T-cell (primary cell): Measurements from ENCODE around the gene DNAJC18. TPM values are rescaled to one million over a fixed set of nuclear protein-coding genes. Genes with fewer than 3 reads are reported as not detected.
A peak's percentile ranks its signal among the peaks of the same experiment; 100 is the strongest.

Source experiments
- ATAC-seq, 4 experiments: fragments of 200-7000 bp in 3 of 4; fragments of 150-1000 bp in 1 of 4; cut with Tn5 transposase; replicated peaks in 1 of 4; 1 replicate in 3 of 4; 2 replicates in 1 of 4; pipeline ENCODE4 v1.10.0; 2021; ENCODE audit warnings: moderate library complexity in 3 of 4, mild to moderate bottlenecking in 2 of 4, moderate number of reproducible peaks in 1 of 4
- CTCF ChIA-PET, 2 donors: fragments of 300-600 bp; sonication (Branson Sonifier 250); formaldehyde crosslinking; loops; one replicate each; lab custom pipeline; 2022; ENCODE audit warnings: antibody characterized with exemption in 2 of 2; lab: Charles Lee
- POLR2A ChIA-PET, 2 donors: fragments of 300-600 bp; sonication (Branson Sonifier 250); formaldehyde crosslinking; loops; one replicate each; lab custom pipeline; 2022; ENCODE audit warnings: antibody characterized with exemption in 2 of 2; lab: Charles Lee
- DNase-seq, 35 experiments: peaks; one replicate each; pipeline versions ENCODE4 v3.0.0 to v3.0.0-alpha.2; 2013 to 2023
- H3K27ac ChIP-seq: one replicate; pipeline ENCODE4 v1.5.1; 2013; ENCODE audit warnings: low read length
- H3K27me3 ChIP-seq, 2 experiments: replicated peaks in 1 of 2; 1 replicate in 1 of 2; 2 replicates in 1 of 2; pipeline versions ENCODE4 v1.6.1 to v1.7.0; 2013; ENCODE audit warnings: low read length in 1 of 2, mixed read lengths in 1 of 2; ENCODE audit not compliant: control insufficient read depth in 2 of 2, insufficient read depth in 2 of 2; ENCODE audit errors: extremely low read depth in 1 of 2
- H3K36me3 ChIP-seq, 2 donors: 1 replicate in 1 of 2; 2 replicates in 1 of 2; pipeline versions ENCODE4 v1.6.1 to v1.7.0; 2013; ENCODE audit warnings: low read length in 1 of 2; ENCODE audit not compliant: control insufficient read depth in 2 of 2, insufficient read depth in 1 of 2; ENCODE audit errors: extremely low read depth in 1 of 2
- H3K4me1 ChIP-seq, 2 experiments: 1 replicate in 1 of 2; 2 replicates in 1 of 2; pipeline versions ENCODE4 v1.6.1 to v1.7.0; 2013; ENCODE audit warnings: low read length in 2 of 2, mixed read lengths in 1 of 2; ENCODE audit not compliant: insufficient read depth in 2 of 2, control insufficient read depth in 1 of 2; ENCODE audit errors: extremely low read depth in 1 of 2
- H3K4me3 ChIP-seq, 2 donors: 1 replicate in 1 of 2; 2 replicates in 1 of 2; pipeline versions ENCODE4 v1.5.1 to v1.7.0; 2013; ENCODE audit warnings: mild to moderate bottlenecking in 2 of 2, low read length in 1 of 2, moderate library complexity in 1 of 2; ENCODE audit not compliant: control insufficient read depth in 1 of 2; ENCODE audit errors: extremely low read depth in 1 of 2
- H3K9me3 ChIP-seq: 2 replicates; pipeline ENCODE4 v1.7.0; 2013
- H3K27ac Mint-ChIP-seq, 2 donors: one replicate each; pipeline ENCODE4 v1.8.0; 2020 to 2021; ENCODE audit warnings: mild to moderate bottlenecking in 2 of 2, mixed read lengths in 2 of 2
- H3K27me3 Mint-ChIP-seq, 2 donors: one replicate each; pipeline ENCODE4 v1.8.0; 2021 to 2022; ENCODE audit warnings: mixed read lengths in 2 of 2
- H3K36me3 Mint-ChIP-seq: one replicate; pipeline ENCODE4 v1.8.0; 2021; ENCODE audit warnings: mixed read lengths
- H3K4me1 Mint-ChIP-seq, 3 donors: one replicate each; pipeline ENCODE4 v1.8.0; 2020 to 2022; ENCODE audit warnings: mixed read lengths in 3 of 3, mild to moderate bottlenecking in 1 of 3
- H3K4me3 Mint-ChIP-seq, 3 donors: one replicate each; pipeline ENCODE4 v1.8.0; 2020 to 2022; ENCODE audit warnings: mild to moderate bottlenecking in 3 of 3, mixed read lengths in 3 of 3, moderate library complexity in 3 of 3
- H3K9me3 Mint-ChIP-seq, 3 donors: one replicate each; pipeline ENCODE4 v1.8.0; 2020 to 2022; ENCODE audit warnings: mixed read lengths in 3 of 3
- WGBS: methylation state at CpG from one replicate; pipeline ENCODE4 v1.1.5; 2013; ENCODE audit warnings: missing lambda C conversion rate; ENCODE audit not compliant: insufficient coverage; 5-methylcytosine and 5-hydroxymethylcytosine counted together
- total RNA-seq, 35 experiments: library from RNA in 6 of 35; stranded (reverse) in 6 of 35; fragments of 120-200 nt in 1 of 35; gene quantifications; one replicate each; pipeline versions ENCODE4 v1.2.1 to v1.2.4 and lab custom pipeline; 2013 to 2026

Gene DNAJC18
- total RNA-seq, 5 donors from 2014 or later (not counting 1 experiment from before 2014, with no cell fraction given) = 4.7 to 7.2 (median 6.4) TPM

GRCh38 chr5:139406963-139407362, 32.4 kb downstream of the DNAJC18 start:
- ATAC-seq (no peak), DNase-seq (no peak)
- no peak overlapping the region for H3K4me3 Mint-ChIP-seq
- H3K27ac ChIP-seq = no peak overlapping the region
- ChIA-PET CTCF (interaction anchor here (0.6 to 1.3 kb wide), 2 partner anchors 14 to 133 kb away, joined by 3 read pairs; no protein-coding TSS in a partner anchor), POLR2A (interaction anchor here in 1 of 2 donors (0.6 kb wide), 1 partner anchor 7 kb away, joined by 3 read pairs; no protein-coding TSS in a partner anchor)
- no peak overlapping the region for H3K27ac Mint-ChIP-seq
- no peaks in the 10 kb centered on the region for H3K27me3 ChIP-seq
- no peaks in the 10 kb centered on the region for H3K27me3 Mint-ChIP-seq
- H3K4me1 ChIP-seq = peaks cover 17 to 24% of the 10 kb centered on the region in 2 experiments
- H3K4me3 ChIP-seq = no peak overlapping the region
- peaks cover 26 to 37% (median 32%) of the 10 kb centered on the region in 3 donors for H3K4me1 Mint-ChIP-seq
- H3K36me3 Mint-ChIP-seq = no peaks in the 10 kb centered on the region
- WGBS = 100% methylated on average over 2 of the region's 2 CpGs
- H3K9me3 Mint-ChIP-seq = no peaks in the 10 kb centered on the region
- no peaks in the 10 kb centered on the region for H3K9me3 ChIP-seq
- no peaks in the 10 kb centered on the region for H3K36me3 ChIP-seq

- ATAC-seq (no peak), DNase-seq (no peak)
- Mint-ChIP-seq H3K27me3 (no peaks in the 10 kb centered on the region), H3K4me3 (peak overlapping the region; percentile 82 to 96 (median 93)), H3K36me3 (peaks cover under 1% of the 10 kb centered on the region), H3K27ac (peak overlapping the region; percentile 98 to 100), H3K4me1 (peaks cover 26 to 37% (median 33%) of the 10 kb centered on the region in 3 donors), H3K9me3 (no peaks in the 10 kb centered on the region)
- H3K27ac ChIP-seq = peak overlapping the region; percentile 92
- H3K9me3 ChIP-seq = no peaks in the 10 kb centered on the region
- ChIA-PET POLR2A (interaction anchor here (0.5 to 1.1 kb wide), 3 partner anchors 35 to 201 kb away, joined by 3 to 8 read pairs (median 4); partner anchors contain the start of gene DNAJC18 (in 1 of the 2)), CTCF (interaction anchor here in 1 of 2 donors (1.5 kb wide), 1 partner anchor 13 kb away, joined by 4 read pairs; no protein-coding TSS in a partner anchor)
- H3K4me3 ChIP-seq = peak overlapping the region in 1 of 2 donors; percentile 65
- H3K4me1 ChIP-seq = peaks cover 17 to 24% of the 10 kb centered on the region in 2 experiments
- WGBS = no CpG with 5 or more reads among the region's 5 CpGs
- no peaks in the 10 kb centered on the region for H3K27me3 ChIP-seq
- H3K36me3 ChIP-seq = peaks cover 3 to 5% of the 10 kb centered on the region in 2 donors
Observed at GRCh38 chr5:139404484-139404840, 34.9 kb downstream of the DNAJC18 start.

- ATAC-seq = peak; percentile 90 to 94 (median 94)
- H3K27me3 Mint-ChIP-seq = no peaks in the 10 kb centered on the region
- H3K4me1 Mint-ChIP-seq = peaks cover 26 to 40% (median 37%) of the 10 kb centered on the region in 3 donors
- Histone ChIP-seq H3K4me1 (peaks cover 17 to 26% of the 10 kb centered on the region in 2 experiments), H3K36me3 (peaks cover 3 to 5% of the 10 kb centered on the region in 2 donors), H3K4me3 (peak within 1 kb of the TSS; percentile 65 to 73), H3K9me3 (no peaks in the 10 kb centered on the region), H3K27ac (peak within 1 kb of the TSS; percentile 92), H3K27me3 (no peaks in the 10 kb centered on the region)
- peak within 1 kb of the TSS; percentile 98 to 100 for H3K27ac Mint-ChIP-seq
- peak within 1 kb of the TSS; percentile 82 to 96 (median 93) for H3K4me3 Mint-ChIP-seq
- WGBS = 0% methylated on average over 38 of the region's 41 CpGs
- H3K9me3 Mint-ChIP-seq = no peaks in the 10 kb centered on the region
- CTCF ChIA-PET = interaction anchor here (0.8 to 1.8 kb wide), 6 partner anchors 12 to 172 kb away, joined by 3 to 7 read pairs (median 4); partner anchors contain the start of gene PAIP2 (in 1 of the 2)
- DNase-seq = peak; percentile 96 to 99 (median 98)
- peaks cover 4% of the 10 kb centered on the region for H3K36me3 Mint-ChIP-seq
- POLR2A ChIA-PET = interaction anchor here (0.5 to 1.1 kb wide), 4 partner anchors 36 to 202 kb away, joined by 3 to 8 read pairs (median 4); partner anchors contain the start of gene DNAJC18 (in 1 of the 2)
Observed at GRCh38 chr5:139403787-139404483, 35.4 kb downstream of the DNAJC18 start, which contains the start of gene SPATA24. Gene SPATA24 (minus strand): TSS chr5:139404089. CDS start chr5:139404060, 29 bp downstream.

- H3K27ac Mint-ChIP-seq = peak overlapping the region; percentile 98 to 100
- H3K4me3 Mint-ChIP-seq = peak overlapping the region; percentile 82 to 96 (median 93)
- DNase-seq (no peak), ATAC-seq (no peak)
- no peaks in the 10 kb centered on the region for H3K9me3 Mint-ChIP-seq
- Histone ChIP-seq H3K4me3 (peak overlapping the region; percentile 65 to 73), H3K9me3 (no peaks in the 10 kb centered on the region), H3K27me3 (no peaks in the 10 kb centered on the region), H3K27ac (peak overlapping the region; percentile 92), H3K4me1 (peaks cover 17 to 26% of the 10 kb centered on the region in 2 experiments), H3K36me3 (peaks cover 3 to 5% of the 10 kb centered on the region in 2 donors)
- ChIA-PET POLR2A (interaction anchor here in 1 of 2 donors (1.1 kb wide), 1 partner anchor 36 kb away, joined by 3 read pairs; the partner anchor contains the start of gene DNAJC18), CTCF (interaction anchor here (0.6 to 1.8 kb wide), 7 partner anchors 12 to 172 kb away, joined by 3 to 7 read pairs (median 4); partner anchors contain the start of gene PAIP2 (in 1 of the 2))
- peaks cover 26 to 40% (median 37%) of the 10 kb centered on the region in 3 donors for H3K4me1 Mint-ChIP-seq
- H3K27me3 Mint-ChIP-seq = no peaks in the 10 kb centered on the region
- WGBS = 41% methylated on average over 5 of the region's 7 CpGs
- H3K36me3 Mint-ChIP-seq = peaks cover 4% of the 10 kb centered on the region
Observed at GRCh38 chr5:139403418-139403786, 35.9 kb downstream of the DNAJC18 start.

- no peaks in the 10 kb centered on the region for H3K27me3 ChIP-seq
- H3K36me3 ChIP-seq = peaks cover 3 to 5% of the 10 kb centered on the region in 2 donors
- H3K27ac ChIP-seq = peak overlapping the region; percentile 92
- peaks cover 26 to 37% (median 34%) of the 10 kb centered on the region in 3 donors for H3K4me1 Mint-ChIP-seq
- WGBS = 75% methylated on average over 5 of the region's 7 CpGs
- no peak overlapping the region for H3K4me3 ChIP-seq
- peak overlapping the region; percentile 82 to 96 (median 93) for H3K4me3 Mint-ChIP-seq
- H3K9me3 ChIP-seq = no peaks in the 10 kb centered on the region
- no peak for ATAC-seq
- peak in 1 of 35 experiments; percentile 42 for DNase-seq
- peaks cover 4% of the 10 kb centered on the region for H3K36me3 Mint-ChIP-seq
- H3K27ac Mint-ChIP-seq = peak overlapping the region; percentile 98 to 100
- CTCF ChIA-PET = interaction anchor here (0.6 to 1.8 kb wide), 6 partner anchors 11 to 173 kb away, joined by 3 to 7 read pairs (median 4); partner anchors contain the start of gene PAIP2 (in 1 of the 2)
- POLR2A ChIA-PET = interaction anchor here in 1 of 2 donors (0.7 kb wide), 1 partner anchor 623 kb away, joined by 3 read pairs; no protein-coding TSS in a partner anchor
- H3K9me3 Mint-ChIP-seq = no peaks in the 10 kb centered on the region
- H3K4me1 ChIP-seq = peaks cover 14 to 26% of the 10 kb centered on the region in 2 experiments
- H3K27me3 Mint-ChIP-seq = no peaks in the 10 kb centered on the region
Observed at GRCh38 chr5:139402561-139403158, 36.7 kb downstream of the DNAJC18 start.
